Pancreas (tissue), 10 donors: Measurements from ENCODE around the gene ARHGAP12. TPM values are rescaled to one million over a fixed set of nuclear protein-coding genes. Genes with fewer than 3 reads are reported as not detected.

ENCODE experiments used
- ATAC-seq, 4 donors: fragments of 200-7000 bp; cut with Tn5 transposase; one replicate each; pipeline versions ENCODE4 v1.8.0 to v1.9.1; 2020; ENCODE audit warnings: mild to moderate bottlenecking in 4 of 4, moderate library complexity in 4 of 4
- DNase-seq, 6 donors: peaks; one replicate each; pipeline ENCODE4 v3.0.0-alpha.2; 2020
- FAIRE-seq: peaks from 2 replicates; lab custom pipeline; 2012; peaks lifted over from hg19 to GRCh38; lab: Jason Lieb, UNC
- H3K27ac ChIP-seq, 4 donors: fragments of 200-600 bp; sonication (generic); 1 replicate in 3 of 4; 2 replicates in 1 of 4; pipeline versions ENCODE4 v1.5.0 to v1.8.0; 2020
- H3K27me3 ChIP-seq, 4 donors: fragments of 200-600 bp; one replicate each; pipeline ENCODE4 v1.8.0; 2021
- H3K36me3 ChIP-seq, 3 donors: fragments of 200-600 bp; sonication (generic) in 1 of 3; one replicate each; pipeline versions ENCODE4 v1.5.0 to v1.8.0; 2020 to 2021
- H3K4me1 ChIP-seq, 3 donors: fragments of 200-600 bp; one replicate each; pipeline ENCODE4 v1.8.0; 2021
- H3K4me3 ChIP-seq, 4 donors: fragments of 200-600 bp; sonication (generic) in 2 of 4; one replicate each; pipeline versions ENCODE4 v1.5.0 to v1.8.0; 2020 to 2021
- H3K9me3 ChIP-seq, 4 donors: fragments of 200-600 bp; one replicate each; pipeline ENCODE4 v1.8.0; 2021
- WGBS, 2 donors: extraction: QIAGEN DNeasy Blood & Tissue Kit; methylation state at CpG; one replicate each; pipeline ENCODE4 v1.1.7; 2013; 5-methylcytosine and 5-hydroxymethylcytosine counted together
- intact Hi-C, 3 donors: fragments of 100-400 bp; cut with DNase I; formaldehyde crosslinking; loops; one replicate each; pipeline versions ENCODE4 v1.11.1 to v1.14.2; 2022
- polyA plus RNA-seq, 2 donors: library from polyadenylated mRNA; stranded (reverse); fragments of 200-250 nt; gene quantifications; one replicate each; pipeline ENCODE4 v1.2.3, GENCODE V29; 2013
- total RNA-seq, 6 donors: library from RNA; stranded (reverse); fragmentation: NEBNext Ultra II Directional in 4 of 6; extraction: Animal tissue kit (Norgen Biotek cat#: 25700) in 4 of 6; gene quantifications; one replicate each; pipeline versions ENCODE4 v1.2.1 to v1.2.4, GENCODE V29; 2021 to 2023
- TF ChIP-seq, protein P1 (sequence below), 4 donors: fragments of 200-600 bp; sonication (generic) in 3 of 4; IDR thresholded peaks; one replicate each; pipeline versions ENCODE4 v1.5.0 to v1.8.0; 2021; ENCODE audit warnings: antibody characterized with exemption in 4 of 4
- donor health status: healthy with polysubstance abuse.
- donor health status: DM: no; HTN: no; CAD: no; lungs with moderate emphysema.
- donor health status: DM: no; HTN: no; CAD: no.
- donor health status: control.
- donor health status: control.
- donor health status: Bipolar disorder and iron deficiency.
- donor health status: DM: yes; HTN: yes; CAD: no.
- donor health status: DM: no; HTN: no; CAD: no.
- donor health status: DM: no; HTN: no; CAD: no.
- donor health status: DM: yes; HTN: yes; CAD: no.

The ARHGAP12 gene
- total and polyA plus RNA-seq, 8 donors = 16.3 to 30.1 (median 23.5) TPM

DNA sequence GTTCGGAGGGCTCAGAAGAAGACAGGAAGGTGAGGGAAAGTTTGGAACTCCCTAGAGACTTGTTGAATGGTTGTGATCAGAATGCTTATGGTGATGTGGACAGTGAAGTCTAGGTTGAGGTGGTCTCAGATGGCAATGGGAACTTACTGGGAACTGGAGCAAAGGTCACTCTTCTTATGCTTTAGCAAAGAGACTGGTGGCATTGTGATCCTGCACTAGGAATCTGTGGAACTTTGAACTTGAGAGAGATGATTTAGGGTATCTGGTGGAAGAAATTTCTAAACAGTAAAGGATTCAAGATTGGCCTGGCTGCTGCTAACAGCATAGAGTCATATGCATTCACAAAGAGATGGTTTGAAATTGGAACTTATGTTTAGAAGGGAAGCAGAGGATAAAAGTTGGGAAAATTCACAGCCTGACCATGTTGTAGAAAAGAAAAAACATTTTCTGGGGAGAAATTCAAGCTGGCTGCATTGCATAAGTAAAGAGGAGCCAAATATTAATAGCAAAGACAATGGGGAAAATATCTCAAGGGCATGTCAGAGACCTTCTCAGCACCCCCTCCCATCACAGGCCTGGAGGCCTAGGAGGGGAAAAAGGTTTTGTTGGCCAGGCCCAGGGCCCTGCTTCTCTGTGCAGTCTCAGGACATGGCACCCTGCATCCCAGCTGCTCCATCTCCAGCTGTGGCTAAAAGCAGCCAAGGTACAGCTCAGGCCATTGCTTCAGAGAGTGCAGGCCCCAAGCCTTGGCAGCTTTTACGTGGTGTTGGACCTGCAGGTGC lies 26.0 kb upstream of the ARHGAP12 start:
- ATAC-seq = no peak
- no peak for FAIRE-seq
- no peak overlapping the region for H3K27ac ChIP-seq
- H3K27me3 ChIP-seq = no peaks in the 10 kb centered on the region
- H3K36me3 ChIP-seq = no peaks in the 10 kb centered on the region
- TF ChIP-seq, protein P1, sequence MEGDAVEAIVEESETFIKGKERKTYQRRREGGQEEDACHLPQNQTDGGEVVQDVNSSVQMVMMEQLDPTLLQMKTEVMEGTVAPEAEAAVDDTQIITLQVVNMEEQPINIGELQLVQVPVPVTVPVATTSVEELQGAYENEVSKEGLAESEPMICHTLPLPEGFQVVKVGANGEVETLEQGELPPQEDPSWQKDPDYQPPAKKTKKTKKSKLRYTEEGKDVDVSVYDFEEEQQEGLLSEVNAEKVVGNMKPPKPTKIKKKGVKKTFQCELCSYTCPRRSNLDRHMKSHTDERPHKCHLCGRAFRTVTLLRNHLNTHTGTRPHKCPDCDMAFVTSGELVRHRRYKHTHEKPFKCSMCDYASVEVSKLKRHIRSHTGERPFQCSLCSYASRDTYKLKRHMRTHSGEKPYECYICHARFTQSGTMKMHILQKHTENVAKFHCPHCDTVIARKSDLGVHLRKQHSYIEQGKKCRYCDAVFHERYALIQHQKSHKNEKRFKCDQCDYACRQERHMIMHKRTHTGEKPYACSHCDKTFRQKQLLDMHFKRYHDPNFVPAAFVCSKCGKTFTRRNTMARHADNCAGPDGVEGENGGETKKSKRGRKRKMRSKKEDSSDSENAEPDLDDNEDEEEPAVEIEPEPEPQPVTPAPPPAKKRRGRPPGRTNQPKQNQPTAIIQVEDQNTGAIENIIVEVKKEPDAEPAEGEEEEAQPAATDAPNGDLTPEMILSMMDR (IDR thresholded peaks at IDR 0.05) = no peak
- no peaks in the 10 kb centered on the region for H3K9me3 ChIP-seq
- H3K4me1 ChIP-seq = peaks cover 0 to 5% (median 0%) of the 10 kb centered on the region in 3 donors
- H3K4me3 ChIP-seq = no peak overlapping the region
- no peak for DNase-seq
- intact Hi-C loops = loop anchor here in 1 of 3 donors (5.0 kb wide), 1 partner anchor 87 kb away; no protein-coding TSS in a partner anchor
- 95 to 96% methylated on average over 2 of the region's 2 CpGs for WGBS, 2 donors

DNA sequence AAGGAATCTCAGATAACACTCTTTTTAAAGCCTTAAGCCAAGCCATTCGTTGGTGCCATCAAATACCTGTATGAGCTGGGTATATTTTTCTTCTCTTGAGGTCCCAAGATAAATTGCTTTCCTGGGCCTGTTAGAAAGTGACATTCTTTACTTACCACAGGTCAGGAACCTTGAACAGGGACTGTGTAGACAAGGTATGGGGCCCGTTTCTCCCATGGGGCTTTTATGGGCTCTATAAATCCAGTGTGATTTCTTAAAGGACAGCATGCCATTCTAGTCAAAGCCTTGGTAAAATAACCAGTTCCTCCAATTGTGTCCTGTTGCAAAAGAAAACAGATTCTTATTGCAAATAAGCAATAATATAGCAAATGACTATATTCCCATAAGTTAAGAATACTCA lies 24.8 kb upstream of the ARHGAP12 start:
- ATAC-seq = no peak
- TF ChIP-seq, protein P1 (IDR thresholded peaks at IDR 0.05) = no peak
- Histone ChIP-seq H3K9me3 (no peaks in the 10 kb centered on the region), H3K27ac (no peak overlapping the region), H3K4me3 (no peak overlapping the region), H3K4me1 (no peaks in the 10 kb centered on the region), H3K36me3 (no peaks in the 10 kb centered on the region), H3K27me3 (no peaks in the 10 kb centered on the region)
- FAIRE-seq = no peak
- intact Hi-C loops = loop anchor here in 1 of 3 donors (5.0 kb wide), 1 partner anchor 86 kb away; no protein-coding TSS in a partner anchor
- WGBS, 2 donors = 72 to 73% methylated on average over 2 of the region's 2 CpGs
- DNase-seq = no peak

DNA sequence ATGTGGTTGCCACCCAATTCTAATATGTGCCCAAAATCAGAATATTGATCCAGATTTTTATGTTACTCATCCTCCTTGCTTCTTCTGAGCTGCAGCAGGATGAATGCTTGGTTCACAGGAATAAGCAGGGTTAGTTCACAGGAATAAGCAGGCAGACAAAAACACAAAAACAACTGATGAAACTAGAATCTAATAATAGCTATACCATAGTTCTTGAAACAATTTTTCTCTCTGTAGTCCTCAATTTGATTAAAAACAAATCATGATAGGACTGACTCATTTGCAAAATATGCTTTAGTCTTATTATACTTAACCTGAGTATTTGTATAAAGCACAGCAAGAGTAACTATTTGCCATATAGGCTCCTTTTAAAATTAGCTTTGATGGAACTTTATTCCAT lies 24.4 kb upstream of the ARHGAP12 start:
- H3K9me3 ChIP-seq = no peaks in the 10 kb centered on the region
- peaks cover 0 to 2% (median 0%) of the 10 kb centered on the region in 3 donors for H3K4me1 ChIP-seq
- no peaks in the 10 kb centered on the region for H3K27me3 ChIP-seq
- TF ChIP-seq, protein P1 (IDR thresholded peaks at IDR 0.05) = no peak
- ATAC-seq (no peak), DNase-seq (no peak), FAIRE-seq (no peak)
- no peak overlapping the region for H3K27ac ChIP-seq
- no peak overlapping the region for H3K4me3 ChIP-seq
- intact Hi-C loops = loop anchor here in 1 of 3 donors (5.0 kb wide), 1 partner anchor 86 kb away; no protein-coding TSS in a partner anchor
- H3K36me3 ChIP-seq = no peaks in the 10 kb centered on the region

DNA sequence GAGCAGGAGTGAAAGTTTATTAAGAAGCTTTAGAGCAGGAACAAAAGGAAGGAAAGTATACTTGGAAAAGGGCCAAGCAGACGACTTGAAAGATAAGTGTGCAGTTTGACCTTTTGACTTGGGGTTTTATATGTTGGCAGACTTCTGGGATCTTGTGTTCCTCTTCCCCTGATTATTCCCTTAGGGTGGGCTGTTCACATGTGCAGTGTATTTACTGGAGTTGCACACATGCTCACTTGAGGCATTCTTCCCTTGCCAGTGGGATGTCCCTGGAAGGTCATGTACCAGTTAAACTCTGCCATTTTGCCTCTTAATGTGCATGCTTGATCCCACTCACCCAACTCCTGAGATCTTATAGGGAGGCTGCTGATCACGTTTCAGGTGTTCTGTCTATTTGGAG lies 23.4 kb upstream of the ARHGAP12 start:
- TF ChIP-seq, protein P1 (IDR thresholded peaks at IDR 0.05) = no peak
- no peak for FAIRE-seq
- 19 to 26% methylated on average over 2 of the region's 2 CpGs for WGBS, 2 donors
- intact Hi-C loops = loop anchor here in 1 of 3 donors (5.0 kb wide), 1 partner anchor 85 kb away; no protein-coding TSS in a partner anchor
- Histone ChIP-seq H3K27ac (no peak overlapping the region), H3K27me3 (no peaks in the 10 kb centered on the region), H3K4me3 (no peak overlapping the region), H3K36me3 (no peaks in the 10 kb centered on the region), H3K9me3 (no peaks in the 10 kb centered on the region), H3K4me1 (peaks cover 5 to 13% (median 8%) of the 10 kb centered on the region in 3 donors)
- ATAC-seq = no peak
- DNase-seq = no peak

DNA sequence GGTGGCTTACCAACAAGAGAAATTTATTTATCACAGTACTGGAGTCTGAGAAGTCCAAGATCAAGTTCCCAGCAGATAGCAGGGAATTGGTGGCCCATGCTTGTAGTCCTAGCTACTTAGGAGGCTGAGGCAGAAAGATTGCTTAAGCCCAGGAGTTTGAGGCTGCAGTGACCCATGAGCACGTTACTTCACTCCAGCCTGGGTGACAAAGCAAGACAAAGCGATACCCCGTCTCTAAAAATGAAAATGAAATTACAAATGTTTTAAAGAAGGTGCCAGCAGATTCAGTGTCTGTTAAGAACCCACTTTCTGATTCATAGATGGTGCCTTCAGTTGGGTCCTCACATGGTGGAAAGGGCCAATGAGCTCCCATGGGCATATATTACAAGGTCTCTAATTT lies 20.6 kb upstream of the ARHGAP12 start:
- DNase-seq (no peak), ATAC-seq (no peak), FAIRE-seq (no peak)
- peaks cover 16 to 27% (median 21%) of the 10 kb centered on the region in 3 donors for H3K4me1 ChIP-seq
- H3K9me3 ChIP-seq = no peaks in the 10 kb centered on the region
- intact Hi-C loops = no loop called here
- no peaks in the 10 kb centered on the region for H3K36me3 ChIP-seq
- TF ChIP-seq, protein P1 (IDR thresholded peaks at IDR 0.05) = no peak
- no peaks in the 10 kb centered on the region for H3K27me3 ChIP-seq
- 94 to 97% methylated on average over 3 of the region's 3 CpGs for WGBS, 2 donors
- no peak overlapping the region for H3K27ac ChIP-seq
- no peak overlapping the region for H3K4me3 ChIP-seq
